Trophoblast cell (in vitro differentiated cells and primary cell): Measurements from ENCODE around the gene PHKA1.
"Not testable (repeated sequence)": the region's sequence is repeated elsewhere in the genome, so short reads cannot be mapped to it uniquely, and the experiment has no call there.

Experiments used
- DNase-seq, 2 donors: peaks; one replicate each; pipeline ENCODE4 v3.0.0-alpha.2; 2016
- H2AFZ ChIP-seq: 2 replicates; pipeline ENCODE4 v1.6.1; 2013; ENCODE audit warnings: low read length, moderate library complexity, mild to moderate bottlenecking; ENCODE audit not compliant: insufficient read depth, poor library complexity
- H2AK5ac ChIP-seq: 2 replicates; pipeline ENCODE4 v1.6.1; 2013; ENCODE audit warnings: mild to moderate bottlenecking, low read length
- H2BK120ac ChIP-seq: 2 replicates; pipeline ENCODE4 v1.6.1; 2013; ENCODE audit warnings: low read length, mild to moderate bottlenecking, moderate library complexity; ENCODE audit not compliant: insufficient read depth, poor library complexity
- H2BK12ac ChIP-seq: 2 replicates; pipeline ENCODE4 v1.6.1; 2013; ENCODE audit warnings: mild to moderate bottlenecking, low read length, moderate library complexity
- H2BK5ac ChIP-seq: 2 replicates; pipeline ENCODE4 v1.6.1; 2013; ENCODE audit warnings: low read length, low read depth, moderate library complexity, mild to moderate bottlenecking; ENCODE audit not compliant: poor library complexity
- H3K14ac ChIP-seq: 2 replicates; pipeline ENCODE4 v1.6.1; 2013; ENCODE audit warnings: mild to moderate bottlenecking, low read length
- H3K18ac ChIP-seq: 2 replicates; pipeline ENCODE4 v1.6.1; 2013; ENCODE audit warnings: mild to moderate bottlenecking, low read length
- H3K23ac ChIP-seq: 2 replicates; pipeline ENCODE4 v1.6.1; 2013; ENCODE audit warnings: low read length
- H3K27ac ChIP-seq: 2 replicates; pipeline ENCODE4 v1.5.1; 2013; ENCODE audit warnings: low read depth, mild to moderate bottlenecking, inconsistent platforms, low read length, moderate library complexity
- H3K27me3 ChIP-seq: 2 replicates; pipeline ENCODE4 v1.6.1; 2013; ENCODE audit warnings: inconsistent platforms, mild to moderate bottlenecking, low read length, moderate library complexity; ENCODE audit not compliant: insufficient read depth
- H3K36me3 ChIP-seq, 2 experiments: 1 replicate in 1 of 2; 2 replicates in 1 of 2; pipeline ENCODE4 v1.6.1; 2013; ENCODE audit warnings: low read length in 2 of 2, mild to moderate bottlenecking in 2 of 2, moderate library complexity in 1 of 2; ENCODE audit not compliant: insufficient read depth in 2 of 2, control insufficient read depth in 1 of 2
- H3K4ac ChIP-seq: 2 replicates; pipeline ENCODE4 v1.6.1; 2013; ENCODE audit warnings: low read depth, mild to moderate bottlenecking, low read length, moderate library complexity
- H3K4me1 ChIP-seq, 2 experiments: 1 replicate in 1 of 2; 2 replicates in 1 of 2; pipeline ENCODE4 v1.6.1; 2013; ENCODE audit warnings: low read length in 2 of 2, mild to moderate bottlenecking in 2 of 2, moderate library complexity in 1 of 2; ENCODE audit not compliant: insufficient read depth in 2 of 2, control insufficient read depth in 1 of 2
- H3K4me2 ChIP-seq: 2 replicates; pipeline ENCODE4 v1.6.1; 2013; ENCODE audit warnings: inconsistent platforms, mild to moderate bottlenecking, low read length, moderate library complexity
- H3K4me3 ChIP-seq: 2 replicates; pipeline ENCODE4 v1.5.1; 2013; ENCODE audit warnings: mild to moderate bottlenecking, low read depth, low read length, inconsistent platforms
- H3K79me1 ChIP-seq: one replicate; pipeline ENCODE4 v1.6.1; 2013; ENCODE audit warnings: low read length
- H3K79me2 ChIP-seq: 2 replicates; pipeline ENCODE4 v1.6.1; 2013; ENCODE audit warnings: low read length, mild to moderate bottlenecking; ENCODE audit not compliant: control insufficient read depth, insufficient read depth, poor library complexity
- H3K9ac ChIP-seq: 2 replicates; pipeline ENCODE4 v1.6.1; 2013; ENCODE audit warnings: mild to moderate bottlenecking, low read length
- H3K9me3 ChIP-seq: 2 replicates; pipeline ENCODE4 v1.6.1; 2013; ENCODE audit warnings: low read depth, mild to moderate bottlenecking, control low read depth, inconsistent platforms, low read length; ENCODE audit not compliant: insufficient read depth
- H4K12ac ChIP-seq: 2 replicates; pipeline ENCODE4 v1.6.1; 2013; ENCODE audit warnings: low read depth, mild to moderate bottlenecking, low read length, moderate library complexity
- H4K8ac ChIP-seq: 2 replicates; pipeline ENCODE4 v1.6.1; 2013; ENCODE audit warnings: low read depth, mild to moderate bottlenecking, low read length, moderate library complexity
- H4K91ac ChIP-seq: one replicate; pipeline ENCODE4 v1.6.1; 2013; ENCODE audit warnings: low read depth, mild to moderate bottlenecking, low read length, moderate library complexity
- WGBS: extraction: QIAGEN DNeasy Blood & Tissue Kit; methylation state at CpG from one replicate; pipeline ENCODE4 v1.1.7; 2013; ENCODE audit warnings: missing lambda C conversion rate; ENCODE audit not compliant: insufficient read length, insufficient coverage; ENCODE audit errors: extremely low coverage; 5-methylcytosine and 5-hydroxymethylcytosine counted together

The PHKA1 gene

GRCh38 chrX:72676465-72676864 is 37.6 kb downstream of the PHKA1 start:
- H3K18ac ChIP-seq, result no peak overlapping the region
- no peak overlapping the region for H3K27ac ChIP-seq
- 100% methylated on average over 2 of the region's 2 CpGs for WGBS
- no peaks in the 10 kb centered on the region for H3K27me3 ChIP-seq
- H3K4me3 ChIP-seq, result no peak overlapping the region
- H3K4ac ChIP-seq, result no peak overlapping the region
- H2BK12ac ChIP-seq, result no peak overlapping the region
- H3K79me1 ChIP-seq, result no peaks in the 10 kb centered on the region
- H3K36me3 ChIP-seq, result no peaks in the 10 kb centered on the region
- H3K4me2 ChIP-seq, result no peak overlapping the region
- no peak overlapping the region for H2AK5ac ChIP-seq
- no peak overlapping the region for H2BK120ac ChIP-seq
- H2AFZ ChIP-seq, result no peak overlapping the region
- H4K12ac ChIP-seq, result no peak overlapping the region
- DNase-seq, result no peak
- no peak overlapping the region for H3K23ac ChIP-seq
- H3K9me3 ChIP-seq, result no peaks in the 10 kb centered on the region
- no peak overlapping the region for H3K14ac ChIP-seq
- no peaks in the 10 kb centered on the region for H3K79me2 ChIP-seq
- no peak overlapping the region for H4K91ac ChIP-seq
- no peaks in the 10 kb centered on the region for H3K4me1 ChIP-seq
- H2BK5ac ChIP-seq, result no peak overlapping the region
- H3K9ac ChIP-seq, result no peak overlapping the region
- H4K8ac ChIP-seq, result no peak overlapping the region

- not testable (repeated sequence) for H4K8ac ChIP-seq, H3K79me1 ChIP-seq, H2BK120ac ChIP-seq, H3K79me2 ChIP-seq, H2AK5ac ChIP-seq, H3K23ac ChIP-seq, H3K14ac ChIP-seq, H3K4ac ChIP-seq, H2BK5ac ChIP-seq, H4K12ac ChIP-seq, H3K4me1 ChIP-seq, H3K36me3 ChIP-seq, H3K18ac ChIP-seq, H4K91ac ChIP-seq, H3K9me3 ChIP-seq, H3K27me3 ChIP-seq, H3K9ac ChIP-seq, DNase-seq, H3K4me3 ChIP-seq, H2BK12ac ChIP-seq, H3K27ac ChIP-seq, H3K4me2 ChIP-seq, H2AFZ ChIP-seq
- no CpG with 5 or more reads among the region's 1 CpG for WGBS
Measured at GRCh38 chrX:72673951-72674350, 40.2 kb downstream of the PHKA1 start.

- not testable (repeated sequence) for H3K18ac ChIP-seq, H3K9me3 ChIP-seq, H3K27me3 ChIP-seq, H2BK120ac ChIP-seq, H3K9ac ChIP-seq, H3K4me2 ChIP-seq, H2BK5ac ChIP-seq, H3K36me3 ChIP-seq, H4K12ac ChIP-seq, H3K4ac ChIP-seq, H3K14ac ChIP-seq, H2BK12ac ChIP-seq, DNase-seq, H3K4me1 ChIP-seq, H4K91ac ChIP-seq, H3K27ac ChIP-seq, H3K23ac ChIP-seq, H2AK5ac ChIP-seq, H3K79me2 ChIP-seq, H3K79me1 ChIP-seq, H3K4me3 ChIP-seq, H2AFZ ChIP-seq, H4K8ac ChIP-seq
- no CpG with 5 or more reads among the region's 5 CpGs for WGBS
Measured at GRCh38 chrX:72669508-72669907, 44.6 kb downstream of the PHKA1 start.

- no peak overlapping the region for H4K8ac ChIP-seq
- no peak overlapping the region for H3K23ac ChIP-seq
- H3K9ac ChIP-seq, result no peak overlapping the region
- no peak overlapping the region for H3K4me2 ChIP-seq
- H3K27me3 ChIP-seq, result no peaks in the 10 kb centered on the region
- H4K12ac ChIP-seq, result no peak overlapping the region
- no peaks in the 10 kb centered on the region for H3K4me1 ChIP-seq
- H2AK5ac ChIP-seq, result no peak overlapping the region
- H3K4ac ChIP-seq, result no peak overlapping the region
- no peak overlapping the region for H2BK12ac ChIP-seq
- no peak overlapping the region for H3K4me3 ChIP-seq
- H3K27ac ChIP-seq, result no peak overlapping the region
- H3K9me3 ChIP-seq, result no peaks in the 10 kb centered on the region
- H2BK5ac ChIP-seq, result no peak overlapping the region
- H3K79me1 ChIP-seq, result no peaks in the 10 kb centered on the region
- H3K14ac ChIP-seq, result no peak overlapping the region
- no peaks in the 10 kb centered on the region for H3K79me2 ChIP-seq
- no peak for DNase-seq
- H2BK120ac ChIP-seq, result no peak overlapping the region
- no peaks in the 10 kb centered on the region for H3K36me3 ChIP-seq
- no peak overlapping the region for H2AFZ ChIP-seq
- H3K18ac ChIP-seq, result no peak overlapping the region
- no peak overlapping the region for H4K91ac ChIP-seq
Measured at GRCh38 chrX:72666451-72666850, 47.7 kb downstream of the PHKA1 start.

- H3K9ac ChIP-seq, result no peak overlapping the region
- no peak overlapping the region for H3K18ac ChIP-seq
- no peaks in the 10 kb centered on the region for H3K4me1 ChIP-seq
- no peaks in the 10 kb centered on the region for H3K79me2 ChIP-seq
- H4K91ac ChIP-seq, result no peak overlapping the region
- no peak overlapping the region for H3K23ac ChIP-seq
- H4K8ac ChIP-seq, result no peak overlapping the region
- H2BK5ac ChIP-seq, result no peak overlapping the region
- H2AK5ac ChIP-seq, result no peak overlapping the region
- H4K12ac ChIP-seq, result no peak overlapping the region
- no peaks in the 10 kb centered on the region for H3K27me3 ChIP-seq
- no peaks in the 10 kb centered on the region for H3K9me3 ChIP-seq
- no peak overlapping the region for H3K14ac ChIP-seq
- H3K79me1 ChIP-seq, result no peaks in the 10 kb centered on the region
- no peak overlapping the region for H2BK120ac ChIP-seq
- DNase-seq, result peak in 1 of 2 donors; percentile 36
- no peak overlapping the region for H2BK12ac ChIP-seq
- no peaks in the 10 kb centered on the region for H3K36me3 ChIP-seq
- no peak overlapping the region for H3K4me3 ChIP-seq
- H2AFZ ChIP-seq, result no peak overlapping the region
- H3K27ac ChIP-seq, result no peak overlapping the region
- H3K4me2 ChIP-seq, result no peak overlapping the region
- H3K4ac ChIP-seq, result no peak overlapping the region
Measured at GRCh38 chrX:72663737-72664136, 50.4 kb downstream of the PHKA1 start.
